OCI-LY1 (cell line): ENCODE measurements around the gene SPRY4.
"Not testable (repeated sequence)": the region's sequence is repeated elsewhere in the genome, so short reads cannot be mapped to it uniquely, and the experiment has no call there.

Experiments
- H2AFZ ChIP-seq: fragments of 200-600 bp; sonication (generic), shearing (Covaris generic); 2 replicates; pipeline ENCODE4 v1.6.0; 2014; ENCODE audit warnings: antibody characterized with exemption, mild to moderate bottlenecking, low read length
- H3F3A ChIP-seq: fragments of 200-600 bp; sonication (generic), shearing (Covaris generic); 2 replicates; pipeline ENCODE4 v1.6.0; 2014; ENCODE audit warnings: mild to moderate bottlenecking, antibody characterized with exemption, low read length, moderate library complexity; ENCODE audit not compliant: insufficient read depth
- H3K27ac ChIP-seq: fragments of 200-600 bp; sonication (generic); 2 replicates; pipeline ENCODE4 v1.5.1; 2014; ENCODE audit warnings: low read length, mixed run types, mild to moderate bottlenecking, low read depth; ENCODE audit not compliant: poor library complexity, severe bottlenecking
- H3K27me3 ChIP-seq: fragments of 200-600 bp; sonication (generic); 2 replicates; pipeline ENCODE4 v1.6.0; 2014; ENCODE audit warnings: antibody characterized with exemption, mild to moderate bottlenecking, low read length, moderate library complexity; ENCODE audit not compliant: insufficient read depth
- H3K36me3 ChIP-seq: fragments of 200-600 bp; sonication (generic); 2 replicates; pipeline ENCODE4 v1.6.1; 2014; ENCODE audit warnings: mild to moderate bottlenecking, antibody characterized with exemption, low read length, moderate library complexity, mixed read lengths; ENCODE audit not compliant: insufficient read depth
- H3K4me1 ChIP-seq: fragments of 200-600 bp; sonication (generic); 2 replicates; pipeline ENCODE4 v1.5.1; 2014; ENCODE audit warnings: mild to moderate bottlenecking, low read length, moderate library complexity; ENCODE audit not compliant: insufficient read depth, severe bottlenecking
- H3K4me2 ChIP-seq: fragments of 200-600 bp; sonication (generic), shearing (Covaris generic); 2 replicates; pipeline ENCODE4 v1.6.1; 2014; ENCODE audit warnings: low read length
- H3K4me3 ChIP-seq: fragments of 200-600 bp; sonication (generic); 2 replicates; pipeline ENCODE4 v1.5.1; 2014; ENCODE audit warnings: low read length, low read depth, mild to moderate bottlenecking, mixed read lengths; ENCODE audit not compliant: poor library complexity, severe bottlenecking
- H3K79me2 ChIP-seq: fragments of 200-600 bp; shearing (Covaris generic); 2 replicates; pipeline ENCODE4 v1.6.1; 2016; ENCODE audit warnings: mixed run types, low read length, mixed read lengths; ENCODE audit not compliant: insufficient read depth
- H3K9ac ChIP-seq: fragments of 200-600 bp; sonication (generic), shearing (Covaris generic); 2 replicates; pipeline ENCODE4 v1.6.1; 2014; ENCODE audit warnings: mild to moderate bottlenecking, low read length, mixed read lengths
- H3K9me2 ChIP-seq: fragments of 200-600 bp; sonication (generic), shearing (Covaris generic); 2 replicates; pipeline ENCODE4 v1.6.1; 2014; ENCODE audit warnings: low read depth, mild to moderate bottlenecking, low read length, mixed read lengths
- H3K9me3 ChIP-seq: fragments of 200-600 bp; shearing (Covaris generic); 2 replicates; pipeline ENCODE4 v1.6.1; 2014; ENCODE audit warnings: low read length, mixed read lengths
- H4K20me1 ChIP-seq: fragments of 200-600 bp; sonication (generic), shearing (Covaris generic); 2 replicates; pipeline ENCODE4 v1.6.0; 2016; ENCODE audit warnings: mild to moderate bottlenecking, low read length; ENCODE audit not compliant: insufficient read depth
- EZH2 ChIP-seq: fragments of 200-600 bp; sonication (generic), shearing (Covaris generic); IDR thresholded peaks from 2 replicates; pipeline ENCODE4 v1.8.0; 2017; ENCODE audit warnings: borderline replicate concordance, mixed run types, mild to moderate bottlenecking, antibody characterized with exemption, low read length, moderate library complexity, mixed read lengths
- TF ChIP-seq, protein P1 (sequence below): fragments of 200-600 bp; sonication (generic), shearing (Covaris generic); IDR thresholded peaks from 2 replicates; pipeline ENCODE4 v1.5.1; 2017; ENCODE audit warnings: mild to moderate bottlenecking, antibody characterized with exemption, low read length, moderate library complexity, mixed read lengths

Gene SPRY4

DNA sequence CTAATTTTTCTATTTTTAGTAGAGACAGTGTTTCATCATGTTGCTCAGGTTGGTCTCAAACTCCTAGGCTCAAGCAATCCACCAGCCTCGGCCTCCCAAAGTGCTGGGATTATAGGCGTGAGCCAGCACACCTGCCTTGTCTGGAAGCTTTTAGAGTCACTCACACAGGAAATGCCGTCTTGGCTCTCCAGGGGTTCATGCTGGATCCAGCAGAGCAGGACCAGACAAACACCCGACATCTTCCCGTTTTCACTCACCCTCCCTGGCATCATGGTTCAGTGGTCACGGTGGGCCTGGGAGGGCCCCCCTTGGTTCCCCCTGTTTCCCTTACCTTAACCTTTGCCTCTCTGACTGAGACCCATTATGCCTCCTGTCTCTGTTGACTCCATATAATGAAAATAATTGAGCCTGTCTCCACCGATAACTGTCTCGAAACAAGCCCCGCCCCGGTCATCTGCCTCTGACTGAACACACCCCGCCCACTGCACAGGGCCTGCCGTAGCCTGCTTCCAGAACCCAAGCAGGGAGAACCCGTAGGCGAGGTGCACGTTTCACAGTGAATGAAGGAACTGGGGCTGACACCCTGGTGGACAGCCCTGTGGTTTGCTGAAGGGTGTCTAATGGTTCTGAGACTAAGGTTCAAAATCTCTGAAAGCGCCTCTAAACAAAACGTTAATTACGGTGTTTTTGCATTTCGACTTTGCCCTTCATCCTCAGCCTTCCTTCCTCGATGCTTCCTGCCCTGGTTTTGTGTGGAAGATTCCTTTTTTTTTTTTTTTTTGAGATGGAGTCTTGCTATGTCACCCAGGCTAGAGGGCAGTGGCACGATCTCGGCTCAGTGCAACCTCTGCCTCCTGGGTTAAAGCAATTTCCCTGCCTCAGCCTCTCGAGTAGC lies 39.7 kb upstream of the SPRY4 start:
- Histone ChIP-seq H3K4me3 (no peak overlapping the region), H3K9me2 (no peaks in the 10 kb centered on the region), H3K36me3 (no peaks in the 10 kb centered on the region), H3K4me2 (no peak overlapping the region; the same call in 1 of the 2 replicates), H3K27ac (no peak overlapping the region), H3K9me3 (no peaks in the 10 kb centered on the region), H3K27me3 (0 out of 2 replicates have a peak, but pooled peaks cover 3% of the 10 kb centered on the region), H2AFZ (no peak overlapping the region), H3K9ac (no peak overlapping the region), H3K79me2 (no peaks in the 10 kb centered on the region), H4K20me1 (no peaks in the 10 kb centered on the region), H3K4me1 (no peaks in the 10 kb centered on the region), H3F3A (no peaks in the 10 kb centered on the region)
- no peak for TF ChIP-seq EZH2
- TF ChIP-seq, protein P1, sequence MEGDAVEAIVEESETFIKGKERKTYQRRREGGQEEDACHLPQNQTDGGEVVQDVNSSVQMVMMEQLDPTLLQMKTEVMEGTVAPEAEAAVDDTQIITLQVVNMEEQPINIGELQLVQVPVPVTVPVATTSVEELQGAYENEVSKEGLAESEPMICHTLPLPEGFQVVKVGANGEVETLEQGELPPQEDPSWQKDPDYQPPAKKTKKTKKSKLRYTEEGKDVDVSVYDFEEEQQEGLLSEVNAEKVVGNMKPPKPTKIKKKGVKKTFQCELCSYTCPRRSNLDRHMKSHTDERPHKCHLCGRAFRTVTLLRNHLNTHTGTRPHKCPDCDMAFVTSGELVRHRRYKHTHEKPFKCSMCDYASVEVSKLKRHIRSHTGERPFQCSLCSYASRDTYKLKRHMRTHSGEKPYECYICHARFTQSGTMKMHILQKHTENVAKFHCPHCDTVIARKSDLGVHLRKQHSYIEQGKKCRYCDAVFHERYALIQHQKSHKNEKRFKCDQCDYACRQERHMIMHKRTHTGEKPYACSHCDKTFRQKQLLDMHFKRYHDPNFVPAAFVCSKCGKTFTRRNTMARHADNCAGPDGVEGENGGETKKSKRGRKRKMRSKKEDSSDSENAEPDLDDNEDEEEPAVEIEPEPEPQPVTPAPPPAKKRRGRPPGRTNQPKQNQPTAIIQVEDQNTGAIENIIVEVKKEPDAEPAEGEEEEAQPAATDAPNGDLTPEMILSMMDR, result no peak

DNA sequence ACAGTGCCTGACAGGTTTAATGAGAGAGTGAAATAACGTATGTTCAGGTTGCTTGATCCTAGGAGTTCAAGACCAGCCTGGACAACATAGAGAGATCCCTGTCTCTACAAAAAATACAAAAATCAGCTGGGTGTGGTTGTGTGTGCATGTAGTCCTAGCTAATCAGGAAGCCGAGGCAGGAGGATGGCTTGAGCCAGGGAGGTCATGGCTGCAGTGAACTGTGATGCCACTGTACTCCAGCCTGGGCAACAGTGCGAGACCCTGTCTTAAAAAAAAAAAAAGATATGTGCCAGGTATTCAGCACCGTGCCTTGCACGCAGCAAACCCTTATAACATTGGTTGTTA lies 38.8 kb upstream of the SPRY4 start:
- Histone ChIP-seq H3K9ac (no peak overlapping the region), H3K27ac (no peak overlapping the region), H3K79me2 (no peaks in the 10 kb centered on the region), H3K4me2 (no peak overlapping the region), H4K20me1 (no peaks in the 10 kb centered on the region), H3F3A (no peaks in the 10 kb centered on the region), H3K9me3 (no peaks in the 10 kb centered on the region), H3K4me3 (no peak overlapping the region), H2AFZ (no peak overlapping the region), H3K9me2 (no peaks in the 10 kb centered on the region), H3K4me1 (no peaks in the 10 kb centered on the region), H3K36me3 (no peaks in the 10 kb centered on the region), H3K27me3 (0 out of 2 replicates have a peak, but pooled peaks cover 7% of the 10 kb centered on the region)
- TF ChIP-seq, protein P1, result no peak
- TF ChIP-seq EZH2, result no peak

DNA sequence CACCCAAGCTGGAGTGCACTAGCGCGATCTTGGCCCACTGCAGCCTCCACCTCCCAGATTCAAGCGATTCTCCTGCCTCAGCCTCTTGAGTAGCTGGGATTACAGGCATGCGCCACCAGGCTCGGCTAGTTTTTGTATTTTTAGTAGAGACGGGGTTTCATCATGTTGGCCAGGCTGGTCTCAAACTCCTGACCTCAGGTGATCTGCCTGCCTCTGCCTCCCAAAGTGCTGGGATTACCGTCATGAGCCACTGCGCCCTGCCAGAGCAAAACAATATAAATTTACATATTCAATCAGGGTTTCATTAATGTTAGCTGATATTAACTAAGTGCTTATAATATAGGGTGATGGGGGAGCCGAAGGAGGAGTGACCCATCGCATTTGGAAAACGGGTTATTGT lies 37.4 kb upstream of the SPRY4 start:
- H3K4me1 ChIP-seq, H3F3A ChIP-seq, H3K9me3 ChIP-seq, H3K79me2 ChIP-seq, H3K27ac ChIP-seq, H4K20me1 ChIP-seq, H3K9me2 ChIP-seq, H3K4me2 ChIP-seq, H3K36me3 ChIP-seq, H3K9ac ChIP-seq, H3K4me3 ChIP-seq, H2AFZ ChIP-seq: not testable (repeated sequence)
- peaks cover 12% of the 10 kb centered on the region; the same call in 1 of the 2 replicates for H3K27me3 ChIP-seq

DNA sequence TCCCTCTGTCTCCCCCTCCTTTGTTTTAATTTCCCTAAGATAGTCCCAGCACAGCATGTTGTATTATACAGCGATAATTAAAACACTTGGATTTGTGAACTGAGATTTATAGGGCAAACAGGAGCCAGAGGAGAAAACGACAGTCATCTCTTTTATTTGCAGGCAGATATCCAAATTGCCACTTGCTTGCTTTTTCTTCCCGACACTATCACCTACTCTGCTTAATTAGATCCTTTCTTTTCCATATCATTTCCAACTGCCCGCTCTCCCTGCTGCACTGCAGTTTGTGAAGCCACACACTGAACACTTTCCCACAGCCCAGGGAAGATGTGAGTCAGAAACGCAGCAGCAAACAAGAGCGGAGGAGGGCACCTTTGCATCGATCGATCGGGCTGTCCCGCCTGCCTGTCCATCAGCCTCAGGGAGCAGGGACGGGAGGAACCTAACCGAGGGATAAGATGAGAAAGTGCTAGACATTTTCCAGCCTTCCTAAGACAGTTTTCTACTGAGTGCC lies 35.8 kb upstream of the SPRY4 start:
- peaks cover 6% of the 10 kb centered on the region for H3K4me1 ChIP-seq
- H3K4me2 ChIP-seq, result no peak overlapping the region
- no peaks in the 10 kb centered on the region for H3K9me2 ChIP-seq
- H3K79me2 ChIP-seq, result no peaks in the 10 kb centered on the region
- no peaks in the 10 kb centered on the region for H3K36me3 ChIP-seq
- no peaks in the 10 kb centered on the region for H3K9me3 ChIP-seq
- no peaks in the 10 kb centered on the region for H3F3A ChIP-seq
- H3K4me3 ChIP-seq, result no peak overlapping the region
- peaks cover 12% of the 10 kb centered on the region; the same call in 1 of the 2 replicates for H3K27me3 ChIP-seq
- H4K20me1 ChIP-seq, result no peaks in the 10 kb centered on the region
- H3K9ac ChIP-seq, result no peak overlapping the region
- no peak overlapping the region for H2AFZ ChIP-seq
- no peak overlapping the region for H3K27ac ChIP-seq
- TF ChIP-seq EZH2, result no peak
- TF ChIP-seq, protein P1, result no peak
